ENCODE results near the gene IFNA6. TPM values are rescaled to one million over a fixed set of nuclear protein-coding genes. Genes with fewer than 3 reads are reported as not detected.

The IFNA6 gene
- total and polyA plus RNA-seq, 2 experiments from 2014 or later, result not detected

DNA sequence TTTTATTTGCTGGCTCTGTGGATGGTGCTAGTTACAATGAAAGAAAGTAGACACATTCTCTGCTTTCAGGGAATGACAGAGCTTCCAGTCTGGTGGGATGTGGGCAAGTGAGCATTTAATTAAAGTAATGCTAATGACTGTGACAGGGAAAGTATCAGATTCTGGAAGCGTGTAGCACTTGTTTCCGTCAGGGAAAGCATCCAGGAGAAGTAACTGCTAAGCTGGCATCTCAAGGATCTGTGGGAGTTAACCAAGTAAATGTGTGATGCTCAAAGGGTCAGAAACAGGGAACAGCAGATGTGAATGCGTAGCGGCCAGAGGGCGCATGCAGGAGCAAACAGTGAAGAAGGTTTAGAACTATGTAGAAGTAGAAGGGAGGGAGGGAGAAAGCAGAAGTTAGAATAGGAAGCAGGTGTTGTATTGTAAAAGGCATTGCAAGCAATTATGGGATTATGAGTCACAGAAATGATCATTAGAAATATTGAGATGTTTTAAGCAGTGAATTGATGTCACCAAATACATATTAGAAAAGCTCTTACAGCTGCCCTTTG, 27.7 kb downstream of the IFNA6 start:
- H2AFZ ChIP-seq, result no peak overlapping the region
- DNase-seq, result no peak
- WGBS, 2 experiments (ENCODE audit: low coverage in 1 of 2, low lambda C conversion rate in 2 of 2, missing lambda C conversion rate in 2 of 2), result 77 to 79% methylated on average over 5 of the region's 5 CpGs
- no peaks in the 10 kb centered on the region for H3K4me1 ChIP-seq (ENCODE audit: insufficient read depth)
- H3K4me3 ChIP-seq, result no peak overlapping the region
- no peaks in the 10 kb centered on the region for H3K9me3 ChIP-seq (ENCODE audit: low read depth)
- H4K20me1 ChIP-seq (ENCODE audit: insufficient read depth), result peaks cover 9% of the 10 kb centered on the region; the same call in 1 of the 2 replicates
- no peak for TF ChIP-seq EZH2phosphoT487 (IDR thresholded peaks at IDR 0.05; ENCODE audit: insufficient read depth, low read depth)
- no peak for TF ChIP-seq EZH2 (IDR thresholded peaks at IDR 0.05; ENCODE audit: insufficient read depth, poor library complexity, severe bottlenecking)
- no peaks in the 10 kb centered on the region for H3K27me3 ChIP-seq (replicated peaks; ENCODE audit: insufficient read depth)
- peaks cover 23% of the 10 kb centered on the region; the same call in 1 of the 2 replicates for H3K36me3 ChIP-seq (ENCODE audit: low read depth)
- H3K79me2 ChIP-seq (ENCODE audit: insufficient read depth), result peaks cover 38% of the 10 kb centered on the region
- in situ Hi-C loops (cut with MboI), result no loop called here
- peaks cover 12% of the 10 kb centered on the region for H3F3A ChIP-seq (ENCODE audit: insufficient read depth)
- no peaks in the 10 kb centered on the region for H3K9me2 ChIP-seq (ENCODE audit: insufficient read depth)
- H3K9ac ChIP-seq, result no peak overlapping the region
- no peak overlapping the region for H3K4me2 ChIP-seq (ENCODE audit: unreplicated experiment)
- H3K27ac ChIP-seq, result no peak overlapping the region

DNA sequence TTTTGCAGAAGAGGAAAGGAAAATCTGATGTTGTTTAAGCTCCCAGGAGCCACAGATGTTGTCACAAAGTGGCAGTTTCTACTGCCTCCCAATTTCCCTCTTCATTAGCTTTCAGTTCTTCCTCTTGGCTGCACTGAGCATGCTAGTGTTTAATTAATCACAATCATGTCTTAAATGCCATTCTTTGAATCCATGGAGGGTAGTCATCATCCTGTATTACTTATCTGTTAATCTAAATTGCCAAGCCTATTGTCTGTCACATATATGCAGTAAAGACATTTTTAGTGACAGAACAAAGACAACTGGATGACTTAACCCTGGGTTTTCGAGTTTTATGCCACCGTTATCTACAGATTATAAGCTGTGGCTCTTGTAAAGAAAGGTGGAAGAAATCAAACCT, 30.2 kb downstream of the IFNA6 start:
- Histone ChIP-seq H3K9ac (no peak overlapping the region), H3K79me2 (ENCODE audit: insufficient read depth) (peaks cover 13% of the 10 kb centered on the region), H3K4me3 (no peak overlapping the region), H2AFZ (no peak overlapping the region), H3K4me1 (ENCODE audit: insufficient read depth) (no peaks in the 10 kb centered on the region), H3K36me3 (ENCODE audit: low read depth) (peaks cover 18% of the 10 kb centered on the region; the same call in 1 of the 2 replicates), H3K4me2 (ENCODE audit: unreplicated experiment) (no peak overlapping the region), H3K9me2 (ENCODE audit: insufficient read depth) (no peaks in the 10 kb centered on the region), H3F3A (ENCODE audit: insufficient read depth) (no peaks in the 10 kb centered on the region), H3K27ac (no peak overlapping the region), H4K20me1 (ENCODE audit: insufficient read depth) (no peaks in the 10 kb centered on the region), H3K27me3 (replicated peaks; ENCODE audit: insufficient read depth) (no peaks in the 10 kb centered on the region), H3K9me3 (ENCODE audit: low read depth) (no peaks in the 10 kb centered on the region)
- in situ Hi-C loops (cut with MboI), result no loop called here
- no peak for DNase-seq
- WGBS, 2 experiments (ENCODE audit: low coverage in 1 of 2, low lambda C conversion rate in 2 of 2, missing lambda C conversion rate in 2 of 2), result 61 to 64% methylated on average over 2 of the region's 2 CpGs
- TF ChIP-seq EZH2phosphoT487 (IDR thresholded peaks at IDR 0.05; ENCODE audit: insufficient read depth, low read depth) (no peak), EZH2 (IDR thresholded peaks at IDR 0.05; ENCODE audit: insufficient read depth, poor library complexity, severe bottlenecking) (no peak)

DNA sequence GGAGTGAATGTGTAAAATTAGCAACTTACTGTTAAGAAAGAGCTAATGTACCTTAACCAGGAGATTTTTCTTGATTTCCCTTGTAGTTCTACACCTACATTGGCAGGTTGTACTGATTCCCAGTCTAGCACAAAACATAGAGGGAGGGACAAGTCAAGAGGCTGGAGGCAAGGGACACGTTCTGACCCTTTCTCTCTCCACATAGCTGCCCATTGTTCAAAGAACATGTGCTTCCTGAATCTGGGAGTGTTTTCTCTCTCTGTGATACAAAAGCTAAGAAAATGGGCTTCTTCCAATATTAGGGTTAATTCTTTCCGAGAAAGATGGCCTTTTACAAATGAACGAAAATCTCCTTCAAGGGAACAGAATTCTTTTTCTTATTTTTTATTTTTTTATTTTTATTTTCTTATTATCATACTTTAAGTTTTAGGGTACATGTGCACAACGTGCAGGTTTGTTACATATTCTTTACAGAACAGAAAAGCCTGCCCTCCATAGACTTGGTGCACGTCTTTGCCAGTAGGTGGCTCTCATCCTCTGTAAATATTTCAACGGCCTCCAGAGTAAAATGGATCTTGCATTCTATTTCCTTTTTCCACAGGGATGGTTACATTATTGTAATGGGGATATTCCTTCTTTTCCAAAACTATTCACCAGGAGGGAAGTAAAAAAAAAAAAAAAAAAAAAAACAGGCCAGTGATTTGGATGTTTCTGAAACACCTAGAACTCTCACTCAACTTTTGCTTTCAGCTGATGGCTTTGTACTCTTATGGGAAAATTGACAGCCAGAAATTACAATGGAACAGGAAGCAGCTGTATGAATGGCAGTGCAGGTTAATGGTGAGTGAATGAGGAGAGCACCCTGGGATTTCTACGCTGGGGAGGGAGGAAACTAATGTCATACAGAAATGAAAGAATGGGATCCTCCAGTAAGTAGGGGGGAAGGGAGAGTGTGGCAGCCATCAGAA, 32.4 kb downstream of the IFNA6 start:
- Histone ChIP-seq H3F3A (ENCODE audit: insufficient read depth) (no peaks in the 10 kb centered on the region), H3K9me3 (ENCODE audit: low read depth) (no peaks in the 10 kb centered on the region), H4K20me1 (ENCODE audit: insufficient read depth) (no peaks in the 10 kb centered on the region), H3K9ac (no peak overlapping the region), H3K4me2 (ENCODE audit: unreplicated experiment) (no peak overlapping the region), H3K4me1 (ENCODE audit: insufficient read depth) (no peaks in the 10 kb centered on the region), H3K79me2 (ENCODE audit: insufficient read depth) (no peaks in the 10 kb centered on the region), H3K9me2 (ENCODE audit: insufficient read depth) (no peaks in the 10 kb centered on the region), H3K27me3 (replicated peaks; ENCODE audit: insufficient read depth) (no peaks in the 10 kb centered on the region), H3K36me3 (ENCODE audit: low read depth) (peaks cover 12% of the 10 kb centered on the region; the same call in 1 of the 2 replicates), H3K27ac (no peak overlapping the region), H2AFZ (peak overlapping the region; percentile 26; the same call in 1 of the 2 replicates), H3K4me3 (no peak overlapping the region)
- DNase-seq, result peak; percentile 78
- in situ Hi-C loops (cut with MboI), result loop anchor here (10.0 kb wide), 1 partner anchor 477 kb away; no protein-coding TSS in a partner anchor
- TF ChIP-seq EZH2 (IDR thresholded peaks at IDR 0.05; ENCODE audit: insufficient read depth, poor library complexity, severe bottlenecking) (no peak), EZH2phosphoT487 (IDR thresholded peaks at IDR 0.05; ENCODE audit: insufficient read depth, low read depth) (no peak)
- WGBS, 2 experiments (ENCODE audit: low coverage in 1 of 2, low lambda C conversion rate in 2 of 2, missing lambda C conversion rate in 2 of 2), result 2 to 3% methylated on average over 7 of the region's 7 CpGs

DNA sequence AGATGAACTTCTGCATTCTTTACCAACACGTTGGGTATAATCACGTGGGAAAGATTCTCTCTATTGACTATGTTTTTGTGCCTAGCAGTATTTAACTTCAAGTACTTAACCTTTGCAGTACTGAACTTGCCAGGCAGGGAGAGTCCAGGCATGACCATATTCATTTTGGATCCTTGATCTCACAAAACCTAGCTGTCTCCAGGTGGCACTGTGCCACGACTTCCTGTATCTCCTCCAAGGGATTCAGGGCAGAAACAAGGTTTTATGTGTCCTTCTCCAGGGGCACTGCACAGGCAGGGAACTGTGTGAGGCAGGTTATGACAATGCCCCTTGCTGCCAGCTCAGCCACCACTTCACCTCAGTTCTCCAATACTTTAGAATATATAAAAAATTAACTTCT, 33.8 kb downstream of the IFNA6 start:
- no peak overlapping the region for H2AFZ ChIP-seq
- no peaks in the 10 kb centered on the region for H3F3A ChIP-seq (ENCODE audit: insufficient read depth)
- no peaks in the 10 kb centered on the region for H3K9me2 ChIP-seq (ENCODE audit: insufficient read depth)
- no peaks in the 10 kb centered on the region for H3K79me2 ChIP-seq (ENCODE audit: insufficient read depth)
- no peak overlapping the region for H3K4me2 ChIP-seq (ENCODE audit: unreplicated experiment)
- 0 to 5% methylated on average over 3 of the region's 3 CpGs for WGBS, 2 experiments (ENCODE audit: low coverage in 1 of 2, low lambda C conversion rate in 2 of 2, missing lambda C conversion rate in 2 of 2)
- H3K4me1 ChIP-seq (ENCODE audit: insufficient read depth), result no peaks in the 10 kb centered on the region
- no peaks in the 10 kb centered on the region for H4K20me1 ChIP-seq (ENCODE audit: insufficient read depth)
- peak; percentile 22 for DNase-seq
- no peak overlapping the region for H3K27ac ChIP-seq
- H3K9me3 ChIP-seq (ENCODE audit: low read depth), result no peaks in the 10 kb centered on the region
- TF ChIP-seq EZH2phosphoT487 (IDR thresholded peaks at IDR 0.05; ENCODE audit: insufficient read depth, low read depth) (no peak), EZH2 (IDR thresholded peaks at IDR 0.05; ENCODE audit: insufficient read depth, poor library complexity, severe bottlenecking) (no peak)
- peaks cover 1% of the 10 kb centered on the region; the same call in 1 of the 2 replicates for H3K36me3 ChIP-seq (ENCODE audit: low read depth)
- H3K4me3 ChIP-seq, result no peak overlapping the region
- H3K9ac ChIP-seq, result no peak overlapping the region
- in situ Hi-C loops (cut with MboI), result loop anchor here (10.0 kb wide), 1 partner anchor 478 kb away; no protein-coding TSS in a partner anchor
- no peaks in the 10 kb centered on the region for H3K27me3 ChIP-seq (replicated peaks; ENCODE audit: insufficient read depth)
